ENCODE measurements around the gene ELMO3.

The ELMO3 gene

GRCh38 chr16:67163999-67164558 lies 34.9 kb upstream of the ELMO3 start:
- no peak for DNase-seq

GRCh38 chr16:67164599-67165061 lies 34.3 kb upstream of the ELMO3 start, which contains the start of gene HSF4:
Gene HSF4 (plus strand): TSS chr16:67164745. CDS start chr16:67164812, 67 bp downstream.
- DNase-seq: no peak

- no peak for DNase-seq
Observed at GRCh38 chr16:67165121-67166078, 33.5 kb upstream of the ELMO3 start.

GRCh38 chr16:67166110-67166547 lies 32.8 kb upstream of the ELMO3 start:
- DNase-seq: no peak

- DNase-seq: no peak
Observed at GRCh38 chr16:67166598-67167168, 32.2 kb upstream of the ELMO3 start.

- no peak for DNase-seq
Observed at GRCh38 chr16:67167588-67167987, 31.3 kb upstream of the ELMO3 start.

- no peak for DNase-seq
Observed at GRCh38 chr16:67169011-67169451, 29.9 kb upstream of the ELMO3 start.

- DNase-seq: no peak
Observed at GRCh38 chr16:67169642-67170167, 29.2 kb upstream of the ELMO3 start.

GRCh38 chr16:67170168-67170948 lies 28.6 kb upstream of the ELMO3 start, which contains the start of gene NOL3:
Gene NOL3 (plus strand): TSS chr16:67170538.
- DNase-seq: no peak

- no peak for DNase-seq
Observed at GRCh38 chr16:67170949-67171649, 27.8 kb upstream of the ELMO3 start.

- no peak for DNase-seq
Observed at GRCh38 chr16:67173323-67173722, 25.6 kb upstream of the ELMO3 start.

- DNase-seq: peak; percentile 24 to 41 (median 37)
Observed at GRCh38 chr16:67173808-67174705, 24.9 kb upstream of the ELMO3 start.

- no peak for DNase-seq
Observed at GRCh38 chr16:67174706-67175231, 24.2 kb upstream of the ELMO3 start.

GRCh38 chr16:67176662-67177061 lies 22.3 kb upstream of the ELMO3 start:
- no peak for DNase-seq

- no peak for DNase-seq
Observed at GRCh38 chr16:67177743-67178699, 20.9 kb upstream of the ELMO3 start.

- DNase-seq: no peak
Observed at GRCh38 chr16:67179421-67180080, 19.4 kb upstream of the ELMO3 start.

GRCh38 chr16:67180166-67180565 lies 18.8 kb upstream of the ELMO3 start:
- DNase-seq: no peak

- DNase-seq: no peak
Observed at GRCh38 chr16:67181346-67181745, 17.6 kb upstream of the ELMO3 start.

GRCh38 chr16:67182288-67182687 lies 16.6 kb upstream of the ELMO3 start:
- DNase-seq: no peak

Data from activated CD4-positive, CD25-positive, alpha-beta regulatory T cell (primary cell).